Bone marrow (tissue), 2 donors: ENCODE results near the gene CHKB.
"Not testable (repeated sequence)": the region's sequence is repeated elsewhere in the genome, so short reads cannot be mapped to it uniquely, and the experiment has no call there.

Experiments
- DNase-seq, 2 donors: peaks; one replicate each; lab custom pipeline; 2025; lab: John Stamatoyannopoulos, UW

The CHKB gene

DNA sequence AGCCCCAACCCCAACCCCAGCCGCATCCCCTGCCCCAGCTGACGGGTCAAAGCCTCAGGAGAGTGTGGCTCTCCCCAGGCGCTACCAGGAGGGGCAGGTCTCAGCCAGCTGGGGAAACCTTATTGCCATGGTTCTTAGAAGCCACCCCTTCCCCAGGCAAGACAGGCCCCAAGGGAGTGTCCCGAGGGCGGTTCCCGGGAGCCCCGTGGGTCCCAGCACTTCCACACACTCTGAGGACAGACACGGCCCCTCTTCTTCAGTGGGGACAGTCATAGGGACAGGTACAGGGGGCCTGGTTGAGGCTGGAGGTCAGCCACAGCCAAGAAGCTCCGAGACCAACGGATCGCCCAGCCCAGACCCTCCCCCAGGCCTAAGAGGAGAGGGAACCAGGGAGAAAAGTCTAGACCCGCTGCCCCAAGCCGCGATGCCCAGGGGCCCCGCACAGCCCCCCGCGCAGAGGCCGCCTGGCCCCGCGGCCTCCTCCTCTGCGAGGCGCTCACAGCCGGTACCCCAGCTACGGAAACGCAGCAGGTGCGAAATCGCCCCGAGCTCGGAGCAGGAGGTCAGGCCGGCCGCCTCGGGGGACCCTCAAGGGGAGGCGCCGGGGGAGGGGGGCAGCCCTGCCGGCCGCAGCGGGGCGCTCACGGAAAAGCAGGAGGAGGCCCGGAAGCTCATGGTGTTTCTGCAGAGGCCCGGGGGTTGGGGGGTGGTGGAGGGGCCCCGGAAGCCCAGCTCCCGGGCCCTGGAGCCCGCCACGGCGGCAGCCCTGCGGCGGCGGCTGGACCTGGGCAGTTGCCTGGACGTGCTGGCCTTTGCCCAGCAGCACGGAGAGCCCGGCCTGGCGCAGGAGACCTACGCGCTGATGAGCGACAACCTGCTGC, 34.4 kb downstream of the CHKB start:
- DNase-seq: peak in 1 of 2 donors; percentile 27

- DNase-seq: no peak
Measured at GRCh38 chr22:50547263-50547985, 35.2 kb downstream of the CHKB start.

DNA sequence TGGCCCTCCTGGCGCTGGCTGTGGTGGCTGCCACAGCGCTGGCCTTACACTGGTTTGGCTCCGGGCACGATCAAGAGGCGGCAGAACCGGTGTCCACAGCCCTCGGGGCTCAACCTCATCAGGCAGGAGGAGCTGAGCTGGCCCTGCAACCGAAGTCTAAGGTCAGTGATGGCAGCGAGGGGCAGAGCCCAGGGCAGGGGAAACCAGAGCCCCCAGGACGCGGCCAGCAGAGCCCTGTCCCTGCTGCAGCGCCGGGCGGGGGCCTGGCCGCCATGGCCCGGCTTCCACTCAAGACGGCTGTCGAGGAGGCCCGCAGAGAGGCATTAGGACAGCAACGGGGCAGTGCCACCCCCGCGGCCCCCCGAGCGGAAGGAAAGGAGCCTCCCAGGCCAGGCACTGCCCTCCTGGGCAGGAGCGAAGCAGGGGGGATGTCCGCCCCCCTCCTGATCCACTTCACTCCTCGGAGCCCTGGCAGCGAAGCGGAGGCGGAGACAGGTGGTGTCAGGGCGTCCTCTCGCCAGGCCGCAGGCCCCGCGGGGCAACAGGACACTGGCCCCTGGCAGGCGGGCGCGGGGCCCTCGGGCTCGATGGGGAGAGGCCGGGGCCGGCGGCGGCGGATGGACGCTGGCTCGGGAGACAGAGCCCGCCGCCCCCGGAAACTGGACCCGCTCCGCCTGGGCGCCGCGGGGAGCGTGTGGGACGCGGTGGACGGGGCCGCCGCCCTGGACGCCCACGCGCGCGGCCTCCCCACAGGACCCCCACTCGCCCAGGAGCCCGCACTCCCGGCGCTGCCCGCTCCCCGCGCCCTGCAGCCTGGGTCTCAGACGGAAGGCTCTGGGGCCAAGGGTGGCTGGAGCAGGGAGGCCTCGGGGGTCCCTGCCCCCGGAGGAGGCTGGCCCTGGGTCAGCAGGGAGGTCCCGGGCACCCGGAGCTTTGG, 36.1 kb downstream of the CHKB start:
- DNase-seq: no peak

DNA sequence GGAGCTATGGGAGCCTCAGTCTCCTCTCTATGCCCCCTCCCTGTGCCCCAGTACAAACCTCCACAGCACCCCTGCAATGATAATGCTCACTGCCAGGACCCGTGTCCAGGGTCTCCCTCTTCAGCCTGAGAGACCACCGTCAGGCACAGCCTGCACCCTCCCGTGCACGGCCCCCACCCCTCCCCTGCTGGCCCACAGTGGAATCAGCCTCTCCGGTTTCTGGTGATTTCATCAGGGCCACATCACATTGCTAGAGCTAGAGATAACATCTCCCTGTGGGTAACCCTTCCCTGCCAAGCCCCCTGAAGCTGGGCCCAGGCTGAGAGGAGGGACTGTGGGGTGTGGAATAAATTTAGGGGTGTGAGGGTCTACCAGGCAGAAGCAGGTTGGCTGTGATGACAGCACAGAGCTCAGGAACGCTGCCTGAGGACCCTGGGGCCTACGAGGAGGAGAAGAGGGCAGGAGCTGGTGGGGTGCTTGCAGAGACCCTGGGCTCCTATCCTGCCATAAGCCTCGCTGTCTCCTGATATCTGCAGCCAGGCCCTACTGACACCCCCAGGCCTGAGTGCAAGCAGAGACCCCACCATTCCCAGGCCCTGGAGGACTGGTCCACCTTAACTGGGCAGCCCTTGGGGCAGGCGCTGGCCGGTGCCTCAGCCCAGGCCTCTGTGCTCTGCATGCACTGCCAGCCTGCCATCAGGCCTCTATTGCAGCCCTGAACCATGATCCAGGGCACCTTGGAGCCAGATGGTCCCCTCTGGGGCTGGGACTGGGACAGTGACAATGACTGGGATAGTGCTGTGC, 36.9 kb downstream of the CHKB start, which contains the start of gene KLHDC7B:
TSS of gene KLHDC7B (plus strand) at position 378 of the 804 bp plus-strand sequence. CDS start at position 723, 345 bp downstream.
- no peak for DNase-seq

DNA sequence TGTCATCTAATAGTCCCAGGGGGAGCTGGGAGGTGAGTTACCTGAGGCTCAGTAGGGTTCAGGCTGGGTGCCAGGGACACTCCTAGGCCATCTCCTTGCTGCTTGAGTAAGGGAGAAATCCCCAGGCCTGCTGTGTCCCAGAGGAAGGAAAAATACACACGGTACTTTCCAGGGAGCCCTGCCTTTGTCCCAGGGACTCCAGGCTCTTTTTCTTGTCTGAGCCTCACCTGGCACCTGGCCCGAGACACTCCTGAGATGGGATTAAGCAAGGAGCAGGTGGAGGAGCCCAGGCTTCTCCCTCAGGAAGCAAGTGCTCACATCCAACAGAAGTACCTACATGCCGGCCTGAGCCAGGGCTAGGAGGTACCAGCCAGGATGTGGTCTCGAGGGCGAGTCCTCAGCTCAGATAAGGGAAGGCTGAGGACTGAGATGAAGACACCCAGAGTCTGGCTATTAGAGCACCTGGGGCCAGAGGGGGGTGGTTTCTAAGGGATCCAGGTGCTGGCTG, 37.8 kb downstream of the CHKB start:
- no peak for DNase-seq

GRCh38 chr22:50544078-50544745, 38.4 kb downstream of the CHKB start:
- peak in 1 of 2 donors; percentile 74 for DNase-seq

- DNase-seq: peak in 1 of 2 donors; percentile 35
Measured at GRCh38 chr22:50542416-50542927, 40.2 kb downstream of the CHKB start.

- DNase-seq: peak; percentile 29 to 69
Measured at GRCh38 chr22:50541667-50542026, 41.0 kb downstream of the CHKB start.

GRCh38 chr22:50540381-50540780, 42.3 kb downstream of the CHKB start:
- DNase-seq: no peak

GRCh38 chr22:50537765-50538164, 44.9 kb downstream of the CHKB start:
- no peak for DNase-seq

- no peak for DNase-seq
Measured at GRCh38 chr22:50536226-50536625, 46.4 kb downstream of the CHKB start.

GRCh38 chr22:50535113-50535512, 47.5 kb downstream of the CHKB start:
- no peak for DNase-seq

DNA sequence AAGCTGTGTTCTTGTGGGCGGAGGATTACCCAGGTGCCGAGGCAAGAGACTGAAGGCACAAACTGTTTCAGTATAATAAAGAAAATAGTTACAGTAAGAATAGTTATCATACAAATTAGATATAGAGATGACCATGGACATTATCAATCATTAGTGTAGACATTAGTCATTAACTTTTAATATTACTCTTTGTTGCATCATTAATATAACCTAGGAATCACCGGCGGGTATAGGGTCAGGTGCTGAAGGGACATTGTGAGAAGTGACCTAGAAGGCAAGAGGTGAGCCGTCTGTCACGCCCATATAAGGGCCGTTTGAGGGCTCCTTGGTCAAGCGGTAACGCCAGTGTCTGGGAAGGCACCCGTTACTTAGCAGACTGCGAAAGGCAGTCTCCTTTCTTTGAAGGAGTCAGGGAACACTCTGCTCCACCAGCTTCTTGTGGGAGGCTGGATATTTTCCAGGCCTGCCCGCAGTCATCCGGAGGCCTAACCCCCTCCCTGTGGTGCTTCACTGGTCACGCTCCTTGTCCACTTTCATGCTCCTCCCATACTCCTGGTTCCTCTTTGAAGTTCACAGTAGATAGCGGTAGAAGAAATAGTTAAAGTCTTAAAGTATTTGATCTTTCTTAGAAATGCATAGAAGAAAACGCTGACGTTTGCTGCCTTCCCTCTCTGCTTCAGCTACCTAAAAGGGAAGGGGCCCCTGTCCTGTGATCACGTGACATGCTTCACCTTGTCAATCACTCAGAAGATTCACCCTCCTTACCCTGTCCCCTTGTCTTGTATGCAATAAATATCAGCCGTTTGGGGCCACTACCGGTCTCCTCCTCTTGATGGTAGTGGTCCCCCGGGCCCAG, 48.6 kb downstream of the CHKB start:
- not testable (repeated sequence) for DNase-seq

DNA sequence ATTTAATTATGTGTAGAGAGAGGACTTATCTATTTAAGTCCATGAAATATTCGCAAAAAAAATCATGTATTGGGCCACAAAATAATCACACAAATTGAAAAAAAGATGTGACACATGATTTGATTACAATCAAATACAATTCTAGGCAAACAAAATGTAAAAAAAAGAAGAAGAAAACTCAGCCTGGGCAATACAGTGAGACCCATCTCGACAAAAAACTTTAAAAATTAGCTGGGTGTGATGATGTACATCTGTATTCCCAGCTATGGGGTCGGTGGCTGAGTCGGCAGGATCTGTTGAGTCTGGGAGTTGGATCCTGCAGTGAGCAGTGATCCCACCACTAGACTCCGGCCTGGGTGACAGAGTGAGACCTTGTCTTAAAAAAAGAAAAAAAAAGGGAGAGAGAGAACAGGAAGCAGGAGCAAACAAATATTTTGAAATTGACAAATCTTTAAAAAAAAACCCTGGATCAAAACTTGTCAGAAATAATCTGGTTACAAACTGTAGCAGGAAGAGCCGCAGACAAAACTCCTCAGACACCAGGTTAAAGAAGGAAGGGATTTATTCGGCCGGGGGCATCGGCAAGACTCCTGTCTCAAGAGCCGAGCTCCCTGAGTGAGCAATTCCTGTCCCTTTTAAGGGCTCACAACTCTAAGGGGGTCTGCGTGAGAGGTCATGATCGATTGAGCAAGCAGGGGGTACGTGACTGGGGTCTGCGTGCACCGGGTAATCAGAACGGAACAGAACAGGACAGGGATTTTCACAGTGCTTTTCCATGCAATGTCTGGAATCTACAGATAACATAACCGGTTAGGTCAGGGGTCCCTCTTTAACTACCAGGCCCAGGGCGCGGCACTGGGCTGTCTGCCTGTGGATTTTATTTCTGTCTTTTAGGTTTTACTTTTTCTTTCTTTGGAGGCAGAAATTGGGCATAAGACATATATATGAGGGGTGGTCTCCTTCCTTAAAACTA, 49.5 kb downstream of the CHKB start:
- no peak for DNase-seq

DNA sequence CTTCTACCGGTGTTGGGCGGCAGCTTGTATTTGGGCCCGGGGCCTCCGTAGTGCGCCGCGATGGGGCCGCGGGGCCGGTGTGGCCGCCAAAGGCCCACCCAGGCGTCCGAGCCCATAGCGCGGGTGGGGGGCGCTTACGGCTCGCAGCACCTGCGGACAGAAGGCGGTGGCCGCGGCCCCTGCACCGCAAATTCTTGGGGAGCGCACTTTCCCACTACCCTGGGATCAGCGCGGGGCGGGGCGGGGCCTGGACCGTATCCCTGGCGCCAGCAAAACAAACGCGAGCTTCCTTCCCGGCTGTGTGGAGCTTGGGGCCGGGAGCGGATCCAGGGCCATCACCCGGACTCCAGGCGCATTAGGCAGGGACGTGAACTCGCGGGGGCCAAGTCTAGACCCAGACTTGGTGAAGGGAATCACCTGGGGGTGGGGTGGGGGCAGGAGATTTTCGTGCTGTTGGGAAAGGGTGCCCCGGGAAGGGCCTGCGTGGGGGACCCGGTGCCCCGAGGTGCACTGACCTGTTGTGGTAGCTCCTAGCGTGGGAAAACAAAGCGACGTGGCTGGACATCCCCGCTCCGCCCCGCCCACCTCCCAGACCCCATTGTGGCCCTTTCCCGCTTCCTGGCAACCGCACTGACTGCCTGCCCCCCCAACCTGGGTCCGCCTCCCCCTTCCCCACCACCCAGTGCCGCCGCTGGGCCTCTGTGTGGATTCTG, 50.5 kb downstream of the CHKB start:
- peak in 1 of 2 donors; percentile 54 for DNase-seq

GRCh38 chr22:50531546-50531961, 51.1 kb downstream of the CHKB start:
- DNase-seq: peak in 1 of 2 donors; percentile 58

DNA sequence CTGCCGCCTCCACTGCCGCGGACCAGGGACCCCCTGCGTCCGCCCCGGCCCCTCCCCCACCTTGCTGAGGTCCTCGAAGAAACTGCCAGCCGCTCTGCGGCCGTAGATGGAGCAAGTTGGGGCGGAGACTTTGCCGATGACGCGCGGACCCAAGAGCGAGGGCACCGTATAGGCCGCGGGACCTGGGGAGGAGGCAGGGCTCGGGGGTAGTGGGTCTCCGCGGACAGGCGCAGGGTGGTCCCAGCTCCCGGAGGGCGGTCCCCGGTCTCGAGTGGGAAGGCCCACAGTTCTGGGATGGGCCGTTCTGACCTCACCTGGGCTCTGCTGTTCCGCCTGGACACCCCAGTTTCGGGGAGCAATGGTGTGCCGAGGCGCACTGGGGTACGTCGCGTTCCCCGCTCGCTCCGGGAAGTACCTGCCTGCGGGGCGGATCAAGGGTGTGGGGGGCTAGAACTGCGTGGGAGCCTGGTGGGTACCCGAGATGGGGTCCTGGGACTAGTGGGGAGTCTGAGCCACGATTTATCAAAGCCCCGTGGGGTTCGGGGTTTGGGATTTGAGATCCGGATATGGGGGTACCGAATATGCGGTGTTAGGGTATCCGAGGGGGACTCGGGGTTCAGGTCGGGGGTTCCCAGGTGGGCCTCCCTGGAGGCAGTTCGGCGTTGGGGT, 51.6 kb downstream of the CHKB start:
- DNase-seq: peak in 1 of 2 donors; percentile 79
